Activated CD8-positive, alpha-beta memory T cell treated with anti-CD3 and anti-CD28 coated beads for 36 hours (primary cell): ENCODE results near the gene ABCB1. TPM values are rescaled to one million over a fixed set of nuclear protein-coding genes. Genes with fewer than 3 reads are reported as not detected.

Experiments
- CTCF ChIA-PET: fragments of 350-600 bp; sonication (Branson Sonifier 250); formaldehyde crosslinking; loops from one replicate; lab custom pipeline; 2021; ENCODE audit warnings: antibody characterized with exemption; lab: Charles Lee
- POLR2A ChIA-PET: fragments of 350-600 bp; sonication (Branson Sonifier 250); formaldehyde crosslinking; loops from one replicate; lab custom pipeline; 2021; ENCODE audit warnings: antibody characterized with exemption; lab: Charles Lee
- total RNA-seq, 2 experiments: library from RNA; stranded (reverse); gene quantifications; one replicate each; pipeline ENCODE4 v1.2.3, GENCODE V29; 2021

The ABCB1 gene
- total RNA-seq: 10 to 100 TPM; 16.0 to 19.7 TPM

DNA sequence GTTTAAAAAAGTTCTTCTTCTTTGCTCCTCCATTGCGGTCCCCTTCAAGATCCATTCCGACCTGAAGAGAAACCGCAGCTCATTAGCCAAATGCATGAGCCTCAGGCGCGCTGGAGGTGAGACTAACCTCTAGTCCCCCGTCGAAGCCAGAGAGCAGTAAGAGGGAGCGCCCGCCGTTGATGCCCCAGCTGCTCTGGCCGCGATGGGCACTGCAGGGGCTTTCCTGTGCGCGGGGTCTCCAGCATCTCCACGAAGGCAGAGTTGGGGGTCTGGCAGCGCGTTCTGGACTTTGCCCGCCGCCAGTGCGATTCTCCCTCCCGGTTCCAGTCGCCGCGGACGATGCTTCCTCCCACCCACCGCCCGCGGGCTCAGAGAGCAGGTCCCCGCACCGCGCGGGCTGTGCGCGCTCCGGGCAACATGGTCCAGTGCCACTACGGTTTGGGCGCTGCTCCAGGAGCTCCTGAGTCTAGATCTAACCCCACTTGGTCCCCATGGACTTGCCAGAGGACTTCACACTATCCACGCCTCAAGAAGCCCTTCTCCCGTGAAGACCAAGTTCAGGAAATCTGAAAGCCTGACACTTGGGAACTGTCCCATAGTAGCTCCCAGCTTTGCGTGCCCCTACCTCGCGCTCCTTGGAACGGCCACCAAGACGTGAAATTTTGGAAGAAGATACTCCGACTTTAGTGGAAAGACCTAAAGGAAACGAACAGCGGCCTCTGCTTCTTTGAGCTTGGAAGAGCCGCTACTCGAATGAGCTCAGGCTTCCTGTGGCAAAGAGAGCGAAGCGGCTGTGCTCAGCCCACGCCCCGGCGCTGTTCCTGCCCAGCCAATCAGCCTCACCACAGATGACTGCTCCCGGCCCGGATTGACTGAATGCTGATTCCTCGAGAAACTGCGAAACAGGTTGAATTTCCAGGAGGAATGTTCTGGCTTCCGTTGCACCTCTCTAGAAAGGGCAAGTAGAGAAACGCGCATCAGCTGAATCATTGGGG lies at the start of gene ABCB1:
Gene ABCB1, minus strand, starts transcription at position 755 of the 995 bp plus-strand sequence. Its CDS starts 700 bp downstream, at position 55.
- CTCF ChIA-PET: interaction anchor here (0.6 to 0.9 kb wide), 3 partner anchors 9 to 12 kb away, joined by 3 to 5 read pairs (median 4); no protein-coding TSS in a partner anchor
- POLR2A ChIA-PET: interaction anchor here (1.0 to 1.3 kb wide), 2 partner anchors 9 to 448 kb away, joined by 3 to 5 read pairs; partner anchors contain the start of gene DMTF1

DNA sequence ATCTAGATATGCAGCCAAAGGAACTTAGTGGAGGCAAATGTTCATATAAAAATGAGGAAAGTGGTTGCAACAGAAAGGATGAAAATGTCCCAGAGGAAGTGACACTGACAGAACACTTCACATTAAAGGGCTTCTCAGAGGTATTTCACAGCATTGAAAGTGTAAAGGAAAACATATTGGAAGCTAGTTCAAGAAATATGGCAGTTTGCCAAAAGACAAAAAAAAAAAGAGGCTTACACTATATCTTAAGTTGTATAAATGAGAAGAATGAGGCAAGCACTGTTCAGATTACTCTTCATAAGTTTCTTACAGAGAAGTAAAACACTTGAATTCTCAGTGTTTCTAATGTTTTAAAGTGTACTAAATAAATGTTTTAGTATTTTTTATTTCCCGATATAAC lies 47.6 kb upstream of the ABCB1 start:
- CTCF ChIA-PET: no interaction called here
- POLR2A ChIA-PET: no interaction called here

DNA sequence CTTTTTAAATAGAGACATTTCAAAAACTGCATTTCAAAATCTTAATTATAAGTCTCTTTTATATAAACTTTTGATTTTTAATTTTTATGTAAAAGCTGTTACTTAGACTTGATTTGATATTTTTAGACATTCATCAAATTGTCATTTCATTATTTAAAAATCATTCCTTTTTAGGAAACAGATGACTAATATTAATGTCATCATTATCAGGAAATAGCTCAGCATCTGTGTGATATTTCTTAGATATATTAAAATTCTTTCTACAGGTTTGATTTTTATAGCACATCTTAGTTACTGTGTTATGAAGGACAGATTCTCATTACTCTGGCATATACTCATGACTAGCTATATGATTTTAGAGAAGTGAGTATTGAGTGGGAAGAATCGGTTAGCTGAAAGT lies 44.8 kb upstream of the ABCB1 start:
- CTCF ChIA-PET: no interaction called here
- POLR2A ChIA-PET: no interaction called here

DNA sequence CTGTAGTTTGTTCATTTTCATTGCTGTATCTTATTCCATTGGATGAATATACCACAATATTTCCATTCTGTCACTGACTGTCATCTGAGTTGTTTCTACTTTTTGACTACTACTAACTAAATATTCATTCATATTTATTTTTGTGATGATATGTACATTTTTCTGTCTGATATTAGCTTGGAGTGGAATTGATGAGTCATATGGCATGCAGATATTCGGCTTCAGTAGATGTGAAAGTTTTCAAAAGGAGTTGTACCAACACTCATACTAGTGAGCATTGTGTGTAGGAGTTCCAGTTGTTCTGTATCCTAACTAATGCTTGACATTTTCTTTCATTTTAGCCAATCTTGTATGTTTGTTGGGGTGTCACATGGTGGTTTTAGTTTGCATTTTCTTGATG lies 35.2 kb upstream of the ABCB1 start:
- CTCF ChIA-PET: no interaction called here

DNA sequence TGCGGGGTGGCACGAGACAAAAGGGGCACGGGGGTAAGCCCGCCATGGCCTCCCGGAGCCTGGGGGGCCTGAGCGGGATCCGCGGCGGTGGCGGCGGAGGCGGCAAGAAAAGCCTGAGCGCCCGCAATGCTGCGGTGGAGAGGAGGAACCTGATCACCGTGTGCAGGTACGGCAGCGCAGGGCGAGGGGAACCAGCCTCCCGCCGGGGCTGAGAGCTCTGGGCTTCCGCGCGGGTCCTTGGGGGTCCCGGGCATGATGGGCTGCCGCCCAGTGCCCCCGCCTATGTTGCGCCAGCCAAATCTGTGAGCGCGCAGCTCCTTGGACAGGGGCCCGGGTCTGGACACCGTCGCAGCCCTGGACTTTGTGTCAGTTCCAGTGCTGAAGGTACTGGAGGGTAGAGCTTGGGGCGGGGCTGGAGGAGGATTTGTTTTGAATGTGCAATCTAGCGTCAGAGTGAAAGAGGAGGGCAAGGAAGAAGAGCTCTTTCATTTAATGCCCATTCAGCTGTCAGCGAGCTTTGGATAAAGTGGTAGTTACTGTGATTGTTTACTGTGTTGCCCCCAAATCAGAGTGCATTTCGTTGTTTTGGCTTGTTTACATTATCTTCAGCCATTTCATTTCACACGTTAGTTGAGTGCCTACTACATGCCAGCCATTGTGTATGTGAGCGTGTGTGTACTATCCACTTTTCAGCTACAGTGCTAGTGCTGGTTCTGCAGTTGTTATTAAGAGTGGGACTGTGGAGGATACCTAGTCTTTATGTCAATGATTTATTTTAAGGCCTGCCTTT lies 28.3 kb upstream of the ABCB1 start:
- ChIA-PET POLR2A (interaction anchor here (0.6 kb wide), 1 partner anchor 28 kb away, joined by 5 read pairs; no protein-coding TSS in a partner anchor), CTCF (interaction anchor here (0.5 kb wide), 1 partner anchor 126 kb away, joined by 3 read pairs; no protein-coding TSS in a partner anchor)

More for the DNA sequence above, 35.2 kb upstream of the ABCB1 start:
- POLR2A ChIA-PET: no interaction called here

DNA sequence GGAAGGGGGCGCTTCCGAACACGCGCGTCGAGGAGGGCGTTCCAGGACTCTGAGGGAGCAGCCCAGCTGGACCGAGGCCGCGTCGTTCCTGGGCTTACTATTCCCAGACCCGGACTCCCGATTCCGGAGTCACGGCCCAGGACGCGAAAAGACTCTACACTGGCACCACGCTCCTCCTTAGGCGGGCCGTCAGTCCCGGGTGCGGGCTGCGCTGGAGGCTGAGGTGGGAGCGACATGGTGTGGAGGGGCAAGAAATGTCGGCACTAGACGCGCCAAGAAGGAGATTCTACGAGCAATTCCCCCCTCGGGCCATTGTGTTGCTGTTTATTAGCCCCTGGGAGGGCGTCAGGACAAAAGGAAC lies 26.9 kb upstream of the ABCB1 start:
- CTCF ChIA-PET: no interaction called here
- POLR2A ChIA-PET: no interaction called here

GRCh38 chr7:87625101-87625500 lies 24.4 kb upstream of the ABCB1 start:
- POLR2A ChIA-PET: no interaction called here
- CTCF ChIA-PET: no interaction called here

- CTCF ChIA-PET: no interaction called here
- POLR2A ChIA-PET: no interaction called here
These were observed 23.9 kb upstream of the ABCB1 start for GRCh38 chr7:87624628-87625027.

- CTCF ChIA-PET: no interaction called here
- POLR2A ChIA-PET: no interaction called here
These were observed 14.5 kb upstream of the ABCB1 start for GRCh38 chr7:87615197-87615596.

- ChIA-PET POLR2A (interaction anchor here (1.1 kb wide), 1 partner anchor 9 kb away, joined by 3 read pairs; the partner anchor contains the start of gene ABCB1), CTCF (interaction anchor here (1.3 kb wide), 1 partner anchor 9 kb away, joined by 5 read pairs; the partner anchor contains the start of gene ABCB1)
These were observed 9.2 kb upstream of the ABCB1 start for GRCh38 chr7:87609916-87610315.

DNA sequence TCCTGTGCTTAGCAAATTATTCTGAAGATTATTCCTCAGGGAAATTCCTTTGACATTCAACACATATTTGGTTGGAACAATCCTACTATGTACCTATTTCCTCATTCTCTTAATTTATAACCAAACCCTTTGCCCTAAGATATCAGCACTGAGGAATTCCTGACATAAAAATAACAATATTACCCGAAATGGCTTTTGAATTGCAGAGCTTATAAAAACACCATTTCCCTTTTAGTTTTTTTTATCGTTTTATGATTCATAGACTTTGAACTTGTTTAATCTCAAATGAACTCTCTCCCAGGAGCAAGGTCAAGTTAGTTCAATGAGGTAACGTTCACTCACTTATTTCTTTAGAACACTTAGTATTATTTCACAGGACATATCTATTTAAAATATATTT lies 7.7 kb upstream of the ABCB1 start:
- CTCF ChIA-PET: no interaction called here
- POLR2A ChIA-PET: no interaction called here

- CTCF ChIA-PET: no interaction called here
These were observed 3.6 kb upstream of the ABCB1 start for GRCh38 chr7:87604264-87604663.

GRCh38 chr7:87599336-87599735 lies 1.3 kb downstream of the ABCB1 start:
- CTCF ChIA-PET: no interaction called here
- POLR2A ChIA-PET: no interaction called here

More at GRCh38 chr7:87604264-87604663, 3.6 kb upstream of the ABCB1 start:
- POLR2A ChIA-PET: no interaction called here

- POLR2A ChIA-PET: no interaction called here
- CTCF ChIA-PET: no interaction called here
These were observed 2.3 kb downstream of the ABCB1 start for GRCh38 chr7:87598234-87599009.

GRCh38 chr7:87596696-87597095 lies 4.0 kb downstream of the ABCB1 start:
- POLR2A ChIA-PET: no interaction called here
- CTCF ChIA-PET: no interaction called here

DNA sequence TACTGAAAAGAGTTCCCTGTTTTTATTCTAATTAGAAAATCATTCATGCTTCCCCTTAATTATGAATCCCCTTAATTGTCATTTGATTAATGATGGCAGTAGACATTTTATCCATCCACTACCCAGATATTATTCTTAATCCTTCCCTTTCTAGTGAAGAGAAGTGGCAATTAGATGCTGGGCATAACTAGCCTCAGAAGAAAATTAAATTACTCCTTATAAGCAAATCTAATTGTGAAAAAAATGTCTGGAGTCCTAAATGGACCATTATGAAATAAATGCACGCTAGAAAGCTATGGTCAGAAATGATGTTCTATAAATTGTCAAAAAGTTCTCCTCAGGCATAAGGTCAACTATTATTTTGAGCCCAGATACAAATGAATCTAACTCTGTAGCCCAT lies 4.5 kb downstream of the ABCB1 start:
- ChIA-PET POLR2A (no interaction called here), CTCF (no interaction called here)

- CTCF ChIA-PET: no interaction called here
- POLR2A ChIA-PET: no interaction called here
These were observed 8.4 kb downstream of the ABCB1 start for GRCh38 chr7:87592300-87592699.

- POLR2A ChIA-PET: no interaction called here
- CTCF ChIA-PET: no interaction called here
These were observed 9.5 kb downstream of the ABCB1 start for GRCh38 chr7:87591211-87591610.

GRCh38 chr7:87590578-87590977 lies 10.1 kb downstream of the ABCB1 start:
- ChIA-PET CTCF (no interaction called here), POLR2A (no interaction called here)
